ENCODE data around the gene CACNA2D3.

CACNA2D3 gene

DNA sequence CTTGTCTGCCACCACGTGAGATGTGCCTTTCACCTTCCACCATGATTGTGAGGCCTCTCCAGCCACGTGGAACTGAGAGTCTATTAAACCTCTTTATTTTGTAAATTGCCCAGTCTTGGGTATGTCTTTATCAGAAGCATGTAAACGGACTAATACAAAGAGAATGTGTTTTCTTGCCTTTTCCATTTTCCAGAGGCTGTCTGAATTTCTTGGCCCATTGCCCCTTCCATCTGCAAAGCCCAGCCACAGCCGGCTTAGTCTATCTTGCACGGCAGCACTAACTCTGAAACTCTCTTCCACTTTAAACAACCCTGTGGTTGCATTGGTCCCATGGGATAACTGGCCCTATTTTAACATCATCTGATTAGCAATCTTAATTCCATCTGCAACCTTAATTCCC lies 590.2 kb downstream of the CACNA2D3 start:
- no peak for DNase-seq

DNA sequence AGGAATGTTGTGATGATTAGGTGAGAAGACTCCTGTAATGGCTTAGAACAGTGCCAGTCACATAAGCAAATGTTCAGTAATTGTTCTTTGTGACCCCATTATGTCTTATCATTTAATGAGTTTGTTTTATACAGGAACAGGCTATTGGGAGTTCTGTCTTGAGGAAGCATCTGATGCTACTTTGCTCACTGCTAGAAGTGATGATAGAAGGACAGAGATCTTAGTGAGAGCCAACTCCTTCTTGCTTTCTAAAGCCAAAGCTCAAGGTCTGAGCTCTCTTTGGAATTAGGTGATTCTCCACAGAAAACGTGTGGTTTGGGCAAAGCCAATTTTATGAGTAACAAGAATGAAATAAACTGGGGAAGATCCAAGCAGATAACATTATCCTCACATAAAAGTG lies 590.7 kb downstream of the CACNA2D3 start:
- DNase-seq = no peak

DNA sequence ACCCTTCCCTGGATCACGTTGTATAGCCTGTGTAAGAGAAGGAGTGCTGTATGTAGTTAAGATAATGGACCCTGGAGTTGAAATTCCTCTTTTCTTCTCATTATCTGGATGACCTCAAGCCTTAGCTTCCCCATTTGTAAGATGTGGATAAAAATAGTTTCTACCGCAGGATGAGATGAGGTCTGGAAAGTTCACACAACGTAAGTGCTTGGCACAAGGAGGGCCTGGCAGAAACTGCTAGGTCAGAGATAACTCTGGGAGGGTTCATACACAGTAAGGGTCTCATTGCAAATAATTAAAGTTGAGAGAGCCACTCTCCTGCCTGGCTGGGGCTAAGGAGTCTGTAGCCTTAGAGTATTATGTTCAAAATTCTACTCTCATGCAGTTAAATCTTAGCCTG lies 591.1 kb downstream of the CACNA2D3 start:
- no peak for DNase-seq

DNA sequence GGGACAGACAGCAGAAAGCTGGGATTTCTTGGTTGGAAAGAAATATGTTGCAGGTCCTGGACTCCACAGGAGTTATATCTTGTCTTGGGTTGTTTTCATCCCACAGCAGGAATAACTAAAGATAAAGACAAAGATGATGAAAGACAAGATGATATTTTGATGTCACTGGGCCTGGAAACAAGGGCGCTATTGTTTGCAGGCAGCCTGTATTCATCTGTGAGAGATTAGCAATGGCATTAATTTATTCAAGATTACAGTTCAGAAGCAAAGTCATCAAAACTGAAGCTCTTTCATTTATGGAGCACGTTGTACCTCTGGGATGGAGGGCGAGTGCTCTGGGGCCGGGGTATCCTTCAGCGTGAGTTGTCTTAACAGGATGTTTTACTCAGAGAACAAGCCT lies 591.7 kb downstream of the CACNA2D3 start:
- no peak for DNase-seq

DNA sequence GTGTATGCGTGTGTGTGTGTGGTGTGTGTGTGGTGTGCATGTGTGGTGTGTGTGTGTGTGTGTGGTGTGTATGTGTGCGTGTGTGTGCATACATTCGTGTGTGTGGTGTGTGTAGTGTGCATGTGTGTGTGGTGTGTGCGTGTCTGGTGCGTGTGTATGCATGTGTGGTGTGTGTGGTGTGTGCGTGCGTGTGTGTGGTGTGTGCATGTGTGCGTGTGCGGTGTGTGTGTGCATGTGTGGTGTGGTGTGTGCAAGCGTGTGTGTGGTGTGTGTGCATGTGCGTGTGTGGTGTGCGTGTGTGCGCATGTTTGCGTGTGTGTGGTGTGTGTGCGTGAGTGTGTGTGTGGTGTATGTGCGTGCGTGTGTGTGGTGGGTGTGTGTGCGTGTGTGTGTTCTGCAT lies 595.2 kb downstream of the CACNA2D3 start:
- no peak for DNase-seq

DNA sequence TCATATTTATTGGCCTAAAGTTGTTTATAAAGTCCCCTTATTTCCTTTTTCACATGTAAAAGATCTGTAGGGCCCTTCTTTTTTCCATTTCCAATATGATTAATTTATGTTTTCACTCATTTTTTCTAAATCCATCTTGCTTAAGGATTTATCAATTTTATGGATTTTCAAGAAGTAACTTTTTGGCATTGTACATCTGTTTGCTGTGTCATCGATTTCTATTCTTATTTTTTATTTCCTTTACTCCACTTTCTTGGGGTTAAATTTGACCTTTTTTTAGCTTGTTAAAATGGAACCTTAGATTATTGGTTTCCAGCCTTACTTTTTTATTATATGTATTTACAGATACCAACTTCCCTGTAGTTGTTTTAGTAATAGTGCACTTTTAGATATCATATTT lies 597.6 kb downstream of the CACNA2D3 start:
- no peak for DNase-seq

DNA sequence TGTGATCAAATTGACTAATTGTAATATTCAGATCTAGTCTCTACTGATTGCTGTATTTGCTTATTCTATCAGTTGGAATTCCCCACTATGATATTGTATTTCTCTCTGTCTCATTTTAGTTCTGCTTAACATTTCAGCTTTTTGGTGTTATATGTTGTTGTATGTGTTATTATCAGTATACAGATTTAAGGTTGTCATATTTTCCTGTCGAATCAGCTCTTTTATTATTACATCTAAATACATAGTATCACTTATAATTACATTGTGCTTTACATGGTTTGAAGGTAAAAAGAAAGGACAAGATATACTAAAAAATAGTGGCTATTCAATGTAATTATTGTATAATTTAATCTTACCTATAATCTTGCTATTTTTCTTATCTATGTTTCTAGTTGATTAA lies 598.3 kb downstream of the CACNA2D3 start:
- no peak for DNase-seq

DNA sequence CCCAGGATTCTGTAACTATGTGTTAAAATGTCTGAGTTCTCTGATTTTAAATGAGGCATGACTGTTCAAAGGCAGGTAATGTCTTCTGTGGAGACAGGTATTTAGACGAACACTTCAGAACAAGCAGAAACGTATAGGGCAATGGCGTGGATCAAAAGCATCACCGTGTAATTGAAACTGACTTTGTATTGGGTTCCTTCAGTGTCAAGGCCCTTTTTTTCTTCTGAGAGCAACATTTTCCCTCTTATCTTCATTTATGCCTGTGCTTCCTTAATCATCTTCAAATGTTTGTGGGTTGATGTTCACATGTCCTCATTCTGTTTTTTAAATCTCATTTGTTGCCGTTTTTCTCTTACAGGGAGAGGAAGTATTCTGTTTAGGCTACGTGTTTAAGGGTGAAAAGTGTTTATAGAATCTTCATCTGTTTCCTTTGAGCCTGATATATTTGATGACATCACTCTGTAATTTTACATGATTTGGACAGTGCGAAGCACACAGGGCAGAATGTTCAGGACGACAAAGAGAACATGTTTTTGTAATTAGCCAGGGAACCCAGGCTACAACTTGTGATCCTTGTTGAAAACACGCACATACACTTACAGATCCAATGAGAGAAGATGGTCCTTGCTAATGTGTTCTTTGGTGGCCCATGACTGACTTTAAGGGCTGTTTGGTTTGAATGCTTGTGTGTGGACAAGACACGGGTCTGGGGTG lies 609.5 kb downstream of the CACNA2D3 start:
- no peak for DNase-seq

DNA sequence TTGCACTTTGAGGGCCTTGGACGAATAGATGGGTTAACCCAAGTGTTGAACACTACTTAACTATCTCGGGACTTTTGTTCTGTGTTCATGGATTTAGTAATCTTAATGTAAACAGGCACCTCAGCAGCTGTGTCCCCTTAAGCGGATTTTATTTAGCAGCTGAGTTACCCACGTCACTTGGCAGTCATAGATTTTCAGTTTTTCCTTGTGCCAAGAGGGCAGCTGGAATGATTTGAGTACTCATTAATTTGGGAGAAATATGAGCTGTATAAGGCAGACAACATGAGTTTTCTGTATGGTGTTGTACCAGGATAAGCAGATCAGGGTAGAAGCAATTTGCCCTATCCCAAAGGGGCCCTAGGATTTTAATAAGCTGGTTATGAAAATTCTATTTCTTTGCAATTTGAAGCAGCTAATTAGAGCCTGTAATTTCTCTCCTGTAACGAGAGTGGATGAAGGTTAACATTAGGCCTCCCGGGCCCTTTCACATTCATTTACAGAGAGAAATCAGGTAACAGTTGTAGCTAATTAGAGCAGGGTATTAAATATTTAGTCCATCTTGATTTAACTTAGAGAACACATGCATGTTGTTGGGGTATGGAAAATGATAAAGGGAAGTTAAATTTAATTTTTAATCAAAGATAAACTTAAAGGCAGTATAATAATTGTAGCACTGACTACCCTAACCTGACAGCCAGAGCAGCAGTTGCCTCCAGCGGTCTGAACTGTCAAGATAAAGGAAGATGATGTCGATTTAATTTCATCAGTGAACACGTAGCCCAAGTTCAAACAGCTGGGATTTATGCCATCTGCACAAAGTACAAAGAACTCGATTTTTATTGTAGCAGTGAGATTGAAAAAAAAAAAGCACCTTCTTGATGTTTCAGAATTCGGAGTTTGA lies 611.0 kb downstream of the CACNA2D3 start:
- DNase-seq = no peak

DNA sequence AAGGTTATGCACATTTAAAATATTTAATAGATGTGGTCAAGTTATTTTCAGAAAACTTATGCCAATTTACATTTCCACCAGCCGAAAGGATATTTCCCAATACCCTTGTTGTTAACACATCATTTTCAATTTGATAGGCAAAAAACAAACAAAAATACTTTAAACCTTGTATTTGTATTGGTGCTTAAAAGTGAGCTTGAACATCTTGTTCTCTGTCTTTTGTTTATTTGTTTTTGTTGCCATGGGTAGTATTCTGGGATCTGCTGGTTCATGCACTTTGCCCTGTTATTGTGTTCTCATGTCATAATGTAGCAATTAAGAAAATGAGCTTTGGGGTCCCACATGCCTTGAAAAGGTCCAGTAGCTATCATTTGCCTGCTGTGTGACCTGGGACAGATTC lies 614.1 kb downstream of the CACNA2D3 start:
- no peak for DNase-seq

DNA sequence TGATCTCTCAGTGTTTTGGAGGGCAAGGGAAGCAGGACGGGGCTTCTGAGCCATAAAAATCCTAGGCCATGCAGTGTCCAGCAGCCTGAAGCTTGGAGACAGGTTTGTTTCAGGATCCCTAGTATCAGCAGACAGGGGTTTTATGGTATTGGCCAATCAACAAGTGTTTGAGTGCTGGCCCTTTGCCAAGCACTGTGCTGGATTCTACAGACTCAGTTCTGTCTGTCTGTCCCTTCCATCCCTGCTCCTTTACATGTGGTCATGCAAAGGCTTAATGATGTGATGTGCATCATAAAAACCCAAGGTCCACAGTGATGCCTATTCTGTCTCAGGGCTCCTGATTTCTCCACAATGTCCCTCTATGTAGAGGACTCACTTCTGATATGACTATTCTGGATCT lies 621.4 kb downstream of the CACNA2D3 start:
- DNase-seq = no peak

DNA sequence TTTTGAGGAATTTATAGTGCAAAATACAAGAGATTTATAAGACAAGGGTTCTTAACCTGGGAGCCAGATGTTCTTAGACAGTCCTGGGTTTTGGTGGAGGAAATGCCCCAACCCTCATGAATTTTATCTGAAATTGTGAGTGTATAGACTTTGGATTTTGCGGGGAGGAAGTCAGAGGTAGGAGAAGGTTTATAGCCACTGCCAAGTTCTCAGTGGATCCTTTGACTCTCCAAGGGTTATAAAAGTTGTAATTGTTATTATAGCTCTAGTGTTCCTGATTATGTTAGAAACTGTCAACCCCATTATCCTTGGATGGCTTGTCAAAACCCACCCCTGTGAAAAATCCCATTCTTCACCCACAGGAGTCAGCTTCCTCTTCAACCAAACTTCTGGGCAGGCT lies 621.9 kb downstream of the CACNA2D3 start:
- no peak for DNase-seq

DNA sequence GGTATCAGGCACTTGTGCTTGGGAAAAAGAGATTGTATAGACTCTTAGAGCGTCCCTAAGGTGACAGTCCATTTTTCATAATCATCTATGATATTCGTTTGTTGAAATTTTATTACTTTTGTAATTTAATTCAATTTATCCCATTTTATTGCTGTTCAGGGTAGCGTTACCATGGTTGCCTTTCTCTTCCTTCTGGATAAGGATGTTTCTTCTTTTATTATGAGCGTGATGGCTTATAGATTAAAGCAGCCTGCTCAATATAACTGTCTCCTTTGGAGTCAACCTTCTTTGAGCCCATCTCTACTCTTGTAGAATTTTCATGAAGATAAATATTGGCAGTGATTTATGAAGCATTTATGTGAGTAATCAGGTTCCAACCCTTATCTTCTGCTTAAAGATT lies 623.5 kb downstream of the CACNA2D3 start:
- DNase-seq = no peak

DNA sequence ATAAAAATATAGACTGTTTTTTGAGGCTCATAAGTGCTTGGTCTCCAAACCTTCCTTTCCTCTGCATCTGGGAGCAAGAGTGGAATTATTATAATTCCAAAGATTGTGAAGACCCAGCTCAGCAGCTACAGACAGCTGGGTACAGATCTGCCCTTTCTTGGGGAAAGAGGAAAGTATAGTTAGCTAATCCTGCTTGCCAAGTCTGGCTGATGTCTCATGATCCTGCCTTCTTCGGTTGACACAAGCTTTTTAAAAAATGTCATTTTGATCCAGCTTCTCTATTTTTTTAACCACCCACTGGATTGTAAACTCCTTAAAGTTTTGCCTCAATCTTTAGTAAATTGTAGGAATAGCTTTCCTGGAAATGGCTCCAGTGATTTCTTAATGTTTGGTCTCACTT lies 624.4 kb downstream of the CACNA2D3 start:
- DNase-seq = no peak

DNA sequence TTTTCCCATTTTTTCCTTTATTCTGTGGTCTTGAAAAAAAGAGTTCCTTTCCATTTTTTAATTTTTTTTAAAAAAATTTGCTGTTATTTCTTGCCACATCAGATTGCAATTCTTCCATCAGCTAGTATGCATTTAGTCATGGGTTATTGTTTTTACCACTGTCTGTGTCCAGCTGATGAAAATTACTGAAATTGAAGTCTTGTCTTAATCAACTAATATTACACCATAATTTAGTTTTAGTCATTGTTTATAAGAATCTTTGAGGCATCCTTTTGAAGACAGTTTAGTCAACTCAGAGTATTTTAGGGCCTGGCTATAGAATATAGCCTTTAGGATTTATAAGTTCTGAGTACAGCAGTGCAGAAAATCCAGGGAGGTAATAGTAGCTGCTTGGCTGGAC lies 633.4 kb downstream of the CACNA2D3 start:
- DNase-seq = no peak

DNA sequence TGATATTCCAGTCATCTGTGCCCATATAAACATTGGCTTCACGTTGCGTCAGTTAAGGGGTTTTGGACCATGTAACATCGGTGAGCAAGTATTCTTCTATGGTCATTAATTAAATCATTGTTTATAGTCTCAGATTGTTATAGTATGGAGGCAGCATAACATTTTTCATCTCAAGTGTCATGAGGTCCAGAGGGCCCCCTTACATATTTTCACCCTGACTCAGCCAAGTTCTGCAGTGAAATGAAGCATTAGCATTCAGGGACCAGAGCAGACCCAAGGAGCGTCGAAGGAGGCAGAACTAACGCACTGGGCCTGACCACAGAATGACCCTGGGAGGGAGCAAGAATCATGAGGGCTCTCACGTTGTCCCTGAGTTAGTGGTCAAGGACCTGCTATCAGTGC lies 634.0 kb downstream of the CACNA2D3 start:
- DNase-seq = no peak

DNA sequence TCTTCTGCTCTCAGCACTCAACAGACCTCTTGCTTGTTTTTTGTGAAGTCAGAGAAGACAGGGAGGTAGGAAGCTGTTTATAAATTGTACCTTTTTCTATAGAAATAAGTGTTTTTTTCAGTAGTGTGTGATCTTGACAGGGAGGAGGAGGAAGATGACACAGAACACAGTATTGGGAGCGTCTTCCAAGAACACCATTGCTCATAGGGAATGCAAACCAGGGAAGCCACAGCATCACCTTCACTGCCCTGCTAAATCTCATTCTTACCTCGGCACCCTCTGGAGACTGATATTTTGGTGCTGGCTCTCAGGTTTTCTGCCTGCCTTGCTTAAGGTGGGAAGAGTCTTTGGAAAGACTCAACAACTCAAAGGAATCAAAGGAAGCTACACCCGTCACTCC lies 636.1 kb downstream of the CACNA2D3 start:
- no peak for DNase-seq

DNA sequence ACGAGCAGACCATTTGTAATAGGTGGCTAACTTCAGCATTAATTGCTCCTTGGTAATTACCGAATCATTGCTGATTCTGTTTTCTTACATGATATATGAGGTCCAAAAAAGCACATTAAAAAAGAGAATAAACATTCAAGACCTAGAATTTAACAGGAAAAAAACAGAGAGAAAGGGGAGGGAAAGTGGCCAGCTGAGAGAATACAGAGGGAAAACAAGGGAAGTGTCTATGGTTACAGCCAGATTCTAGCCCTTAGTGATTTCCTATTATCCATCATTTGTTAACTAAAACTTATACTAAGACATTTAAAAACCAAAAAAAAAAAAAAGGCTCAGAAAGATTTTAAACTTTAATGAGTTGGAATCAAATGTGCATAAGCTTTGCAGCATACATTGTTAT lies 636.8 kb downstream of the CACNA2D3 start:
- no peak for DNase-seq

DNA sequence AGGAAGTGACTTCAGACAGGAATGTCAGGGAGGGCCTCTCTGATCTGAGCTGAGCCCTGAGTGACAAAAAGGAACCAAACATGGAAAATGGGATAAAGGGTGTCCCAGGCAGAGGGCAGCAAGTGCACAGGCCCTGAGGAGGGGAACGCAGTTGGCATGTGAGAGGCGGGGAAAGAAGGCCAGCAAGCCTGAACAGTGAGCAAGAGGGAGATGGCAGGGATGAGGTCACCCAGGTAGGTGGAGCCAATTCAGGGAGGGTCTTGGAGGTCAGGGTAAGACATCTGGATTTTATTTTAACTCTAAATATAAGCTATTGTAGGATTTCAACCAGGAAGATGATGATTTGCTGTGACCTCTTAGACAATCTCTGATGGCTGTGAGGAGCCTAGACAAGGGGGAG lies 637.8 kb downstream of the CACNA2D3 start:
- no peak for DNase-seq

DNA sequence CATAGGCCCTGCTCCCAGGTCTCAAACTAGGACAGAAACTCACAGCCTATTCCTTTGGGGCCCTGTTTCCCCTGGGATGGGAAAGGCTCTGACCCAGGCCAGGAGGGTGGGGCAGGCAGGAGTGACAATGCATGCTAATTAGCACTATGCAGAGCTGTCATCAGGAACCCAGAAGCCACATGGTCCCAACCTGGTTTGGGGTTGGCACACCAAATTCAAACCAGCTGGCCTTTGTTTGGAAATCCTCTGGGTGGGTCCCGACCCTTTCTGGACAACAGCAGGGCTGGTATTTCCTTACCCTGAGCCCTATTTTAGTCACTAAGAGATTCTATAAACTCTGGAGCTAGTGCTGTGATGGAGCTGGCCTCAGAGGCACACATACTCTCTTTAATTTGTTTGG lies 639.3 kb downstream of the CACNA2D3 start:
- no peak for DNase-seq

DNA sequence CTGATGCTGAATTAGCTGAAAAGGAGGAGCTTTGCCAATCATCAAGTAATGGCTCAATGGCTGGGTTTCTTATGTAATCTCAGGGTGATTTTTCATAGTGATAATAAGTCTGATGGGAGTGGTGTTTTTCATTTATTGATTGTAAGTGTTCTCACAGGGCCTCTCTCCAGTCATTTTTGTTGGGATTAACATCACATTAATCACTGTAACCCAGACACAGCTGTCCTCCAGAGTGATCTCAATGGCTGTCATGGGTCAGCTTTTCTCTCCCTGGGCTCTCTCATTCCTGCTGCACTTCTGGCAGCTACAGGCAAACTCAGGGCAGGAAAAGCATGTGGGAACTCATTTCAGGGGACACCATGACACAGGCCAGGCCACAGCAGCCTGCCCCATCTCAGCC lies 642.6 kb downstream of the CACNA2D3 start:
- no peak for DNase-seq

DNA sequence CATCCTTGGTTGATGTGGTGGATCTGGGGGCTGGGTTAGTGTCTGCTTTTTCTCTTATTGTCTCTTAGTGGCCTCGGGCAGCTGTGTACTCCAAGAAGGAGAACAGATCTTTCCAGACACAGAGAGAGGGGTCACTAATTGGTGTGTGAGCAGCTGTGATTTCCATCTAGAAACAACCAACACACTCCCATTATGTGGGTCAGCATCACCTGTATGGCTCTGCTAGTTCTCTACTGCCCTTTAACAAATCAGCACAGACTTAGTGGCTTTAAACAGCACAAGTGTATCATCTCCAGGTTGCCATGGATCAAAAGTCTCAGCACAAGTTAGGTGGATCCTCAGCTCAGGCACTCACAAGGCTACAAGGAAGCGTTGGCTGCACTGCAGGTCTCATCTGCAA lies 648.7 kb downstream of the CACNA2D3 start:
- no peak for DNase-seq

DNA sequence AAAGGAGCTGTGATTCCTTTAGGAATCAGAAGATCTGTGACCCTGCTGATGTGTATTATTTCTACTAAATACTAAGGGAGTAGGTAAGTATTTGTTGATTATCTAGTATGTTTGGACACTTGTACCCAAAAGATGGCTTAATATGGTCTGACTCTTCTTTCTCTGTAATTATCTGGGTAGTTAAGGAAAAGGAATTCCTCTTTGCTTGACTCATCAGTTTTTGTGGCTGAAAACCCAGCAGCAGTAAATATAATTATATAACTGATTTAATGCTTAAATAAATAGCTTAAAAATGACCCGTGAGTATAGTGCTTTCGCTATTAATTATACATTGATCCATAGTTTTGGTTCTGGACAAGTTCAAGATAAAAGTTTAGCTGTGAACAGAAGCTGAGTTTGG lies 649.7 kb downstream of the CACNA2D3 start:
- no peak for DNase-seq

DNA sequence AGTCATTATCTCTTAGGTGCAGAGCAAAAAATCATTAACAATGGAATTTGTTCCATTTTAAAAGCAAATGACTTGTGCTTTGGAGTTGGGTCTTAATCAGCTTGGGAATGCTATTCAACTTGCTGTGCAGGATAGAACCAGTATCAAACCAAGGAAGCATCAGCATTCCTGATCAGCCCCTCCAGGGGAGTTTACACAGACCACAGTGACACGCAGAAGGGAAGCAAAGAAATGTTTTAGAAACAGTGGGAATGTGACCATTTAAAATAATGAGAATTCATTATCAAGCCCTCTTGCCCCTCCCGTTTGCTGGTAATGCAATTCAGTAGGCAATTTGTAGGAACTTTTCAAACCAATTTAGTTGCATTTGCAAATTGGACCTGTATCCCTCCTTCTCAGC lies 650.4 kb downstream of the CACNA2D3 start:
- no peak for DNase-seq

DNA sequence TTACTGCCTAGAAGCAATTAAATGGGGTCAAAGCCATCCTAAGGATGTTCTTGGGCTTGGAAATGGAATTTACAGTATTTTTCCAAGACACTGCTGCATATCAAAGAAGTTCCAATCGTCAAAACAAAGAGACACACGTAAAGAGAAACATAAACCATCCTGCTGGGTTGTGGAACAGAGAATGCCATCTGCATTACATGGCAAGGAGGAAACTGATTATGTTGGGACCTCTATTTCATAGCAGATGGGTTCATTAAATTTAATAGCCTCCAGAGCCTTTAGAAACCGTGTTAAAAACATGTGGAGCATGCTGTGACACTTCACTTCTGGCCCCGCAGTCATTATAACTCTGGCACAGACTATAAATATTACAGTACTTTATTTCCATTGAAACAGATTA lies 650.9 kb downstream of the CACNA2D3 start:
- DNase-seq = no peak
